Measurements from ENCODE around the gene ALOX15. TPM values are rescaled to one million over a fixed set of nuclear protein-coding genes. Genes with fewer than 3 reads are reported as not detected.

ALOX15 gene
- total RNA-seq, 1 experiment from 2014 or later, result not detected

DNA sequence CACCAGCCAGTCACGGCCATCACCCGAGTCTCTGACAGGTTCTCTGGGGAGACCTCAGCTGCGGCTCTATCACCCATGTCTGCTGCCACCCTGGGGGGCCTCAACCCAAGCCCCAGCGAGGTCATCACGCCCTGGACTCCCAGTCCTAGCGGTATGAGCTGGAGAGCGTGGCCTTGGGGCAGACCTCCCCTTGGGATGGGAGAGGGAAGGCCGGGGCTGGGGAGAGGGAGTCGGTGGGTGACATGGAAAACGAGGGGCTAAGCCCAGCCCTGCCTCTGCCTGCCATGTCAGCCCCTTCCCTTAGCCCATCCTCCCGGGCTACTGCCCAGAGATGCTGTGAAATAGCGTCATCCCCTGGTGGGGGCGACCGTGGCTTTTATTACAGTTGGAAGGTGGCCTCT, 48.5 kb downstream of the ALOX15 start:
- Histone ChIP-seq H3K9me3 (ENCODE audit: control insufficient read depth, insufficient read depth, low read depth, low read length) (no peaks in the 10 kb centered on the region), H3K4me3 (ENCODE audit: low read depth in 2 of 2, low read length in 2 of 2) (no peak overlapping the region), H3K4me1 (ENCODE audit: control insufficient read depth, insufficient read depth, low read length) (no peaks in the 10 kb centered on the region), H3K27ac (ENCODE audit: low read length) (no peak overlapping the region), H3K36me3 (ENCODE audit: control insufficient read depth, insufficient read depth, low read length) (no peaks in the 10 kb centered on the region), H3K27me3 (ENCODE audit: control insufficient read depth, insufficient read depth, low read length) (no peaks in the 10 kb centered on the region)
- ChIA-PET POLR2A (no interaction called here), CTCF (no interaction called here)
- TF ChIP-seq TCF7L2 (IDR thresholded peaks at IDR 0.05; ENCODE audit: low read depth, low read length), result no peak
- TF ChIP-seq, protein P1, sequence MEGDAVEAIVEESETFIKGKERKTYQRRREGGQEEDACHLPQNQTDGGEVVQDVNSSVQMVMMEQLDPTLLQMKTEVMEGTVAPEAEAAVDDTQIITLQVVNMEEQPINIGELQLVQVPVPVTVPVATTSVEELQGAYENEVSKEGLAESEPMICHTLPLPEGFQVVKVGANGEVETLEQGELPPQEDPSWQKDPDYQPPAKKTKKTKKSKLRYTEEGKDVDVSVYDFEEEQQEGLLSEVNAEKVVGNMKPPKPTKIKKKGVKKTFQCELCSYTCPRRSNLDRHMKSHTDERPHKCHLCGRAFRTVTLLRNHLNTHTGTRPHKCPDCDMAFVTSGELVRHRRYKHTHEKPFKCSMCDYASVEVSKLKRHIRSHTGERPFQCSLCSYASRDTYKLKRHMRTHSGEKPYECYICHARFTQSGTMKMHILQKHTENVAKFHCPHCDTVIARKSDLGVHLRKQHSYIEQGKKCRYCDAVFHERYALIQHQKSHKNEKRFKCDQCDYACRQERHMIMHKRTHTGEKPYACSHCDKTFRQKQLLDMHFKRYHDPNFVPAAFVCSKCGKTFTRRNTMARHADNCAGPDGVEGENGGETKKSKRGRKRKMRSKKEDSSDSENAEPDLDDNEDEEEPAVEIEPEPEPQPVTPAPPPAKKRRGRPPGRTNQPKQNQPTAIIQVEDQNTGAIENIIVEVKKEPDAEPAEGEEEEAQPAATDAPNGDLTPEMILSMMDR (IDR thresholded peaks at IDR 0.05), result no peak
- no peak for TF ChIP-seq POLR2AphosphoS5 (IDR thresholded peaks at IDR 0.05; ENCODE audit: low read depth, low read length)
- TF ChIP-seq, protein P2, sequence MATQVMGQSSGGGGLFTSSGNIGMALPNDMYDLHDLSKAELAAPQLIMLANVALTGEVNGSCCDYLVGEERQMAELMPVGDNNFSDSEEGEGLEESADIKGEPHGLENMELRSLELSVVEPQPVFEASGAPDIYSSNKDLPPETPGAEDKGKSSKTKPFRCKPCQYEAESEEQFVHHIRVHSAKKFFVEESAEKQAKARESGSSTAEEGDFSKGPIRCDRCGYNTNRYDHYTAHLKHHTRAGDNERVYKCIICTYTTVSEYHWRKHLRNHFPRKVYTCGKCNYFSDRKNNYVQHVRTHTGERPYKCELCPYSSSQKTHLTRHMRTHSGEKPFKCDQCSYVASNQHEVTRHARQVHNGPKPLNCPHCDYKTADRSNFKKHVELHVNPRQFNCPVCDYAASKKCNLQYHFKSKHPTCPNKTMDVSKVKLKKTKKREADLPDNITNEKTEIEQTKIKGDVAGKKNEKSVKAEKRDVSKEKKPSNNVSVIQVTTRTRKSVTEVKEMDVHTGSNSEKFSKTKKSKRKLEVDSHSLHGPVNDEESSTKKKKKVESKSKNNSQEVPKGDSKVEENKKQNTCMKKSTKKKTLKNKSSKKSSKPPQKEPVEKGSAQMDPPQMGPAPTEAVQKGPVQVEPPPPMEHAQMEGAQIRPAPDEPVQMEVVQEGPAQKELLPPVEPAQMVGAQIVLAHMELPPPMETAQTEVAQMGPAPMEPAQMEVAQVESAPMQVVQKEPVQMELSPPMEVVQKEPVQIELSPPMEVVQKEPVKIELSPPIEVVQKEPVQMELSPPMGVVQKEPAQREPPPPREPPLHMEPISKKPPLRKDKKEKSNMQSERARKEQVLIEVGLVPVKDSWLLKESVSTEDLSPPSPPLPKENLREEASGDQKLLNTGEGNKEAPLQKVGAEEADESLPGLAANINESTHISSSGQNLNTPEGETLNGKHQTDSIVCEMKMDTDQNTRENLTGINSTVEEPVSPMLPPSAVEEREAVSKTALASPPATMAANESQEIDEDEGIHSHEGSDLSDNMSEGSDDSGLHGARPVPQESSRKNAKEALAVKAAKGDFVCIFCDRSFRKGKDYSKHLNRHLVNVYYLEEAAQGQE (IDR thresholded peaks at IDR 0.05; ENCODE audit: insufficient read depth in 1 of 2, low read depth in 2 of 2, low read length in 1 of 2), result no peak
- no peak for TF ChIP-seq SIN3A (IDR thresholded peaks at IDR 0.05; ENCODE audit: borderline replicate concordance, insufficient read depth, low read depth, low read length)
- ATAC-seq (no peak), DNase-seq (ENCODE audit: low read depth, low spot score) (no peak)
- intact Hi-C loops (cut with micrococcal nuclease; ENCODE audit: unreplicated experiment), result no loop called here
- in situ Hi-C loops (cut with HindIII; ENCODE audit: low pct_unique_long_range_greater_than_20kb, low sequenced_read_pairs), result no loop called here
- no TSS peak for BruUV-seq (replicated peaks)

DNA sequence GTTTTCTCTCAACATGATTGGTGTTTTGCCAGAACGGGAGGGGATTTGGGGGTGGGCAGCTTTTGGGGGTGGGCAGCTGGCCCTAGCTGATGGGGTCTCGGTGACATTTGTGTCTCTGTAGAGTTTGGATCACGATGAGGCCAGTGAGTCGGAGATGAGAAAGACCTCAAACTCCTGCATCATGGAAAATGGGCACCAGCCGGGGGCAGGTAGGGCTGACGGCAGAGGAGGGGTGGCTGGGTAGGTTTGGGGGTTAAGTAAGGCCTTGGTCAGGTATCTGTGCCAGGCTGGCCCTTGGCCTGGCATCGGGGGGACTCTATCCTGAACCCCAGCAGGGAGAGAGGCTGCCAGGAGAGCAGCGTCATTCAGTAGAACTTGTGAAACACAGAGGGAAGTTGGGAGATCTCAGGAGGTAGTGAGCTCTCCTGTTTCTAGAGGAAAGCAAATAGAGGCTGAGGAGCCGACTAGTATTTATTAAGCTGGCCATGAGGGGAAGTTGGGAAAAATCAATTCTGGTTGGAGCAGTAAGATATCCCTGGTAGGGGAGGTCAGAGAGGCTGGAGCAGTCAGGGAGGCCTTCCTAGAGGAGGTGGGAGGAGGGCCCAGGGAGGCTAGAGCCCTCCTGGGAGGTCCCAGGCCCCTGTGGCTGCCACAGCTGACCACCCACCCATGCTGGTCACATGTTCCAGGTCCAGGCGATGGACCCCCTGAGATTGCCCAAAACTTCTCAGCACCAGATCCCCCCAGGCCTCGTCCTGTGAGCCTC, 49.1 kb downstream of the ALOX15 start:
- in situ Hi-C loops (cut with HindIII; ENCODE audit: low pct_unique_long_range_greater_than_20kb, low sequenced_read_pairs), result no loop called here
- POLR2A ChIA-PET, result no interaction called here

More for the DNA sequence above, 49.1 kb downstream of the ALOX15 start:
- no peak for ATAC-seq
- no peak for DNase-seq (ENCODE audit: low read depth, low spot score)
- no peaks in the 10 kb centered on the region for H3K27me3 ChIP-seq (ENCODE audit: control insufficient read depth, insufficient read depth, low read length)
- CTCF ChIA-PET, result no interaction called here
- H3K27ac ChIP-seq (ENCODE audit: low read length), result no peak overlapping the region
- no peaks in the 10 kb centered on the region for H3K9me3 ChIP-seq (ENCODE audit: control insufficient read depth, insufficient read depth, low read depth, low read length)
- H3K4me1 ChIP-seq (ENCODE audit: control insufficient read depth, insufficient read depth, low read length), result no peaks in the 10 kb centered on the region
- intact Hi-C loops (cut with micrococcal nuclease; ENCODE audit: unreplicated experiment), result no loop called here
- no peak overlapping the region for H3K4me3 ChIP-seq (ENCODE audit: low read depth in 2 of 2, low read length in 2 of 2)
- TF ChIP-seq, protein P1 (IDR thresholded peaks at IDR 0.05), result no peak
- TF ChIP-seq TCF7L2 (IDR thresholded peaks at IDR 0.05; ENCODE audit: low read depth, low read length), result no peak
- no peak for TF ChIP-seq SIN3A (IDR thresholded peaks at IDR 0.05; ENCODE audit: borderline replicate concordance, insufficient read depth, low read depth, low read length)
- TF ChIP-seq, protein P2 (IDR thresholded peaks at IDR 0.05; ENCODE audit: insufficient read depth in 1 of 2, low read depth in 2 of 2, low read length in 1 of 2), result no peak
- no peak for TF ChIP-seq POLR2AphosphoS5 (IDR thresholded peaks at IDR 0.05; ENCODE audit: low read depth, low read length)
- no peaks in the 10 kb centered on the region for H3K36me3 ChIP-seq (ENCODE audit: control insufficient read depth, insufficient read depth, low read length)
- no TSS peak for BruUV-seq (replicated peaks)

All from Panc1 (cell line).